Neuron (in vitro differentiated cells): ENCODE measurements around the gene CCDC146.

Source experiments
- H2AFZ ChIP-seq: one replicate; pipeline ENCODE4 v1.6.1; 2013; ENCODE audit warnings: low read depth, mild to moderate bottlenecking, inconsistent platforms, low read length, moderate library complexity
- H3K27me3 ChIP-seq: one replicate; pipeline ENCODE4 v1.6.1; 2013; ENCODE audit warnings: low read length; ENCODE audit not compliant: insufficient read depth
- H3K36me3 ChIP-seq: one replicate; pipeline ENCODE4 v1.6.1; 2013; ENCODE audit warnings: low read length; ENCODE audit not compliant: insufficient read depth
- H3K4me1 ChIP-seq: one replicate; pipeline ENCODE4 v1.6.1; 2013; ENCODE audit warnings: low read length; ENCODE audit not compliant: insufficient read depth
- H3K4me3 ChIP-seq: 2 replicates; pipeline ENCODE4 v1.5.1; 2013; ENCODE audit warnings: mild to moderate bottlenecking, low read length, moderate library complexity
- H3K9me3 ChIP-seq: one replicate; pipeline ENCODE4 v1.6.1; 2013; ENCODE audit warnings: low read length

Gene CCDC146

GRCh38 chr7:77276120-77276519 is 153.7 kb downstream of the CCDC146 start:
- Histone ChIP-seq H3K9me3 (no peaks in the 10 kb centered on the region), H3K27me3 (no peaks in the 10 kb centered on the region), H3K4me3 (no peak overlapping the region), H2AFZ (no peak overlapping the region), H3K36me3 (no peaks in the 10 kb centered on the region), H3K4me1 (no peaks in the 10 kb centered on the region)

GRCh38 chr7:77281780-77282478 is 159.5 kb downstream of the CCDC146 start:
- Histone ChIP-seq H2AFZ (no peak overlapping the region), H3K36me3 (no peaks in the 10 kb centered on the region), H3K4me1 (no peaks in the 10 kb centered on the region), H3K27me3 (no peaks in the 10 kb centered on the region), H3K4me3 (no peak overlapping the region), H3K9me3 (no peaks in the 10 kb centered on the region)

DNA sequence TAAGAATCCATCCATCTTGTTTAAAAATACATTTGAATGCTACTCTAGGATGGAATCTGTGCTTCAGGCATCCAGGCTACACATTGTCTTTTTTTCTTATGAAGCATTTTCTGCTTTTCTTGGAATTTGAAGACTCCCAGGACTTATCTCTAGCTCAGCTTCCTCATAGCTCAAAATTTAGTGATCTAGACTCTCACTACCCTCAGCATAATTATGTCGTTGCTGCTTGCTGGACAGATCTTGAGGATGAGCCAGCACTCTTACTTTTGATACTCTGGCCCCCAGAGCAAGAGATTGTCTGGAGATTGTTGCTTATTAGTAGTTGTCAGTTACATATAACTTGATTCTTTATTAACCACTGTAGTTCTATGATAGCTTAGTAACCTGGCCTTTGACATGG is 160.5 kb downstream of the CCDC146 start:
- Histone ChIP-seq H3K4me1 (no peaks in the 10 kb centered on the region), H3K9me3 (peaks cover 2% of the 10 kb centered on the region), H3K4me3 (no peak overlapping the region), H2AFZ (no peak overlapping the region), H3K27me3 (no peaks in the 10 kb centered on the region), H3K36me3 (no peaks in the 10 kb centered on the region)

- Histone ChIP-seq H2AFZ (no peak overlapping the region), H3K36me3 (no peaks in the 10 kb centered on the region), H3K4me3 (no peak overlapping the region), H3K9me3 (peaks cover 2% of the 10 kb centered on the region), H3K4me1 (no peaks in the 10 kb centered on the region), H3K27me3 (no peaks in the 10 kb centered on the region)
Observed at GRCh38 chr7:77284005-77284404, 161.6 kb downstream of the CCDC146 start.

DNA sequence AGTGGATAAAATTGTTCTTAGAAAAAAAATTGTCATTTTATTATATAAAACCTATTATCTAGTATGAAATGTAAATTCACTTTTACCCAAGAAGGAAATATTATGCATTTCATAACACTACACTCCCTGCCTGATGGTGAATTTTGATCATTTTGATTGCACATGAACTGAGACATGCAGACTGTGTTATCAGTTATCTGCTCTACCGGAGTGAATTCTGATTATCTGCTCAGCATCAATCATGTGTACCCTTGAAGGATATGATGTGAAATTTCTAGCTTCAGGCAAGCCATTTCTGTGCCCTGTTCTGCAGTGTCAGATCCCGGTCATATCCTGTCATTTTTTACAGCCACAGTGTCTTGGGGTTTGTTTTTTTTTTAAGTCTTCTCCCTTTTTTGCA is 162.2 kb downstream of the CCDC146 start:
- H3K9me3 ChIP-seq = peaks cover 2% of the 10 kb centered on the region
- H3K27me3 ChIP-seq = no peaks in the 10 kb centered on the region
- no peak overlapping the region for H3K4me3 ChIP-seq
- no peaks in the 10 kb centered on the region for H3K36me3 ChIP-seq
- no peaks in the 10 kb centered on the region for H3K4me1 ChIP-seq
- no peak overlapping the region for H2AFZ ChIP-seq

GRCh38 chr7:77288676-77289320 is 166.4 kb downstream of the CCDC146 start:
- H3K27me3 ChIP-seq = no peaks in the 10 kb centered on the region
- H3K36me3 ChIP-seq = no peaks in the 10 kb centered on the region
- H3K4me1 ChIP-seq = no peaks in the 10 kb centered on the region
- no peak overlapping the region for H2AFZ ChIP-seq
- H3K9me3 ChIP-seq = peaks cover 2% of the 10 kb centered on the region
- H3K4me3 ChIP-seq = no peak overlapping the region

DNA sequence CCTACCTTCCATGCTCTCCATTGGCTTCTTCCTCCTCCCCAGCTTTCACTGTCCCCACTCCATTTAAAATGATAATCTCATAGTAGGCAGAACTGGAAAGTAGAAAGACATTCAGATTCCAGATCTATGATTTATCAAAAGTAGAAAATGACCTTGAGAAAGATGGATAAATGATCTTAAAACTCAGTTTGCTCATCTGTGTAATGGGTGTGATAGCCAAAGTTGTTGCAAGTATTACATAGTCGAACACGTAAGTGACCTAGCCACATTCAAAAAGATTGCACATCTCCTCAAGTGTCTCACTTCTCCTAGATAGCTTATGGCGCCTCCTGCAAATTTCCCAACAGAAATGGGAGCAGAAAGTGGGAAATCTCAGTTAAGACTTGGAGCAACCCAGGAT is 167.0 kb downstream of the CCDC146 start:
- no peaks in the 10 kb centered on the region for H3K36me3 ChIP-seq
- H2AFZ ChIP-seq = no peak overlapping the region
- no peaks in the 10 kb centered on the region for H3K27me3 ChIP-seq
- peaks cover 2% of the 10 kb centered on the region for H3K9me3 ChIP-seq
- no peak overlapping the region for H3K4me3 ChIP-seq
- H3K4me1 ChIP-seq = no peaks in the 10 kb centered on the region

DNA sequence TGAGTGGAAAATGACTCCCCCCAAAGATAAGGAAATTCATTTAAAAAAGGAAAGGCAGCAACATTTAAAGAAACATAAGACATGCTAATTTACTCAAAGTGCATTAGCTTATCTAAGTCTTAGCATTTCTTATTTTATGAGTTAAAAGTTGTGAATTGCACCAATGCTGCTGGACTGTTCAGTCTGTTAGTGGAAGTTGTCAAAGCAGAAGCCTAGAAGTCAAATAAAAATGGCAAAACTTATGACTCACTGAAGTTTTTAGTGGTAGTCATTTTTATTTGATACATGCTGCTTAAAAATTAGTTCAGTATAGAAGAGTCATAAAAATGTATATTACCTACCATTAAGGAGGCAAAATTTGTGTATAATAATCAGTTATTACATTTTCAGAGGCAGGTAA is 168.0 kb downstream of the CCDC146 start:
- H3K9me3 ChIP-seq = peaks cover 2% of the 10 kb centered on the region
- no peak overlapping the region for H2AFZ ChIP-seq
- no peaks in the 10 kb centered on the region for H3K36me3 ChIP-seq
- H3K27me3 ChIP-seq = no peaks in the 10 kb centered on the region
- H3K4me3 ChIP-seq = no peak overlapping the region
- no peaks in the 10 kb centered on the region for H3K4me1 ChIP-seq

DNA sequence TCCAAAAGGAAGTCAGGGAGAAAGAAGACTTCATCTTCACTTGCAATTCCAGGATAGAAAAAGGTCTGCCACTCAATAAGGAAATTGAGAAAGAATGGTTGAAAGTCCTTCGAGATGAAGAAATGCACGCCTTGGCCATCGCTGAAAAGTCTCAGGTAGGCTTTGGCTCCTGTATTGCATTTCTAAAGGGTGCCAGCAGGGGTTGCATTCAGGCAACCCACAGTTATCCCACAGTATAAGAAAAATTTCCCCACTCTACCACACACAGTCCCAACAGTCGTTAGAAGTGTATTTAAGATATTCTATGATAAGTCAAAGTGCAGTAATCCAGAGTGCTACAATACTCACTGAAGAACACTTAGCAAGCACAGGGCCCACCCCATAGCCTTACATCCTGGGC is 170.6 kb downstream of the CCDC146 start:
- Histone ChIP-seq H3K4me1 (no peaks in the 10 kb centered on the region), H3K27me3 (no peaks in the 10 kb centered on the region), H2AFZ (no peak overlapping the region)

DNA sequence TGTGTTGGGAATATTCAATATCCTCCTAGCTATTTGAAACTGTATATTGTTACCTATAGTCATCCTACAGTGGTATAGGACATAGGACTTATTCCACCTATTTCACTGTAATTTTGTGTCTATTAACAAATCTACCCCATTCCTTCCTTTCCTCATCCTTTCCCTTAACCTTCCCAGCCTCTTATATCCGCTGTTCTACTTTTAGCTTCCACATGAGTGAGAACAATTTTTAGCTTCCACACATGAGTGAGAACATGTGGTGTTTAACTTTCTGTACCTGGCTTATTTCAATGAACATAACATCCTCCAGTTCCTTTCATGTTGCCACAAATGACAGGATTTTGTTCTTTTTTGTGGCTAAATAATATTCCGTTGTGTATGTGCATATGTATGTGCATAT is 173.1 kb downstream of the CCDC146 start:
- Histone ChIP-seq H3K27me3 (no peaks in the 10 kb centered on the region), H3K4me1 (no peaks in the 10 kb centered on the region), H3K4me3 (no peak overlapping the region), H3K9me3 (no peaks in the 10 kb centered on the region), H3K36me3 (no peaks in the 10 kb centered on the region), H2AFZ (no peak overlapping the region)

More for the DNA sequence above, 170.6 kb downstream of the CCDC146 start:
- Histone ChIP-seq H3K9me3 (no peaks in the 10 kb centered on the region), H3K4me3 (no peak overlapping the region), H3K36me3 (no peaks in the 10 kb centered on the region)

- no peaks in the 10 kb centered on the region for H3K27me3 ChIP-seq
- no peaks in the 10 kb centered on the region for H3K9me3 ChIP-seq
- H3K36me3 ChIP-seq = no peaks in the 10 kb centered on the region
- no peak overlapping the region for H3K4me3 ChIP-seq
- H2AFZ ChIP-seq = no peak overlapping the region
- H3K4me1 ChIP-seq = no peaks in the 10 kb centered on the region
Observed at GRCh38 chr7:77306231-77307067, 184.0 kb downstream of the CCDC146 start.

GRCh38 chr7:77308792-77309191 is 186.4 kb downstream of the CCDC146 start:
- H3K36me3 ChIP-seq = no peaks in the 10 kb centered on the region
- no peaks in the 10 kb centered on the region for H3K9me3 ChIP-seq
- H3K4me1 ChIP-seq = no peaks in the 10 kb centered on the region
- no peak overlapping the region for H2AFZ ChIP-seq
- no peak overlapping the region for H3K4me3 ChIP-seq
- H3K27me3 ChIP-seq = no peaks in the 10 kb centered on the region

DNA sequence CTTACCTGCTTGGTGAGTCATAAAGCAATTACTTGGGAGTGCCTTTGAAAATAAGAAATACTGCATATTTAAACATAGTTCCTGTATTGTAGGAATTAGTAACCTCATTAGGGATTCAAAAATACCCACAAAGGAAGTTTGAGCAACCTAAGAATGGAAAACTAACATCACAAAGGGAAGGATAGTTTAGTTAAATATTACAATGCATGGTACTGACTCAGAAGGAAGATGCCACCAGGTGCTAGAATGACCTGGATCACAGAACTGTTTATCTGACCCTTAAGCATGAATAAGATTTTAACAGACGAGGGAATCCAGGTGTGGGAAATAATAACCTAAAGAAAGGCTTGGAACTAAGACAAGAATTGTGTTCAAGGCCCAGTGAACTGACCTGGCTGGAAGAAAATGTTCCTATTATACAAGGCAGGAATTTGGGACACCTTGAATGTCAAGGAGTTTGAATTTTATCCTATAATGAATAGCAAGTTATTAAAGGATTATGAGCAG is 187.4 kb downstream of the CCDC146 start:
- Histone ChIP-seq H3K27me3 (no peaks in the 10 kb centered on the region), H3K36me3 (no peaks in the 10 kb centered on the region), H3K4me3 (no peak overlapping the region), H3K4me1 (no peaks in the 10 kb centered on the region), H2AFZ (no peak overlapping the region), H3K9me3 (no peaks in the 10 kb centered on the region)
